BJ (cell line): ENCODE measurements around the gene AKIRIN2. TPM values are rescaled to one million over a fixed set of nuclear protein-coding genes. Genes with fewer than 3 reads are reported as not detected.

Experiments used
- CTCF ChIA-PET: fragments of 350-600 bp; formaldehyde crosslinking; extraction: SDS; loops from one replicate; lab custom pipeline; 2021; ENCODE audit warnings: antibody characterized with exemption, inconsistent platforms; lab: Yijun Ruan, JAX
- POLR2A ChIA-PET: fragments of 300-600 bp; sonication (Branson Sonifier 250); formaldehyde crosslinking; extraction: SDS; loops from one replicate; lab custom pipeline; 2021; ENCODE audit warnings: antibody characterized with exemption; lab: Charles Lee
- DNase-seq: peaks from one replicate; pipeline ENCODE4 v3.0.0-alpha.2; 2011; ENCODE audit warnings: low read depth
- H3K27me3 ChIP-seq: 2 replicates; pipeline ENCODE4 v1.6.0; 2011; ENCODE audit warnings: low read length; ENCODE audit not compliant: control insufficient read depth, insufficient read depth
- H3K36me3 ChIP-seq: 2 replicates; pipeline ENCODE4 v1.5.1; 2011; ENCODE audit warnings: low read length; ENCODE audit not compliant: control insufficient read depth, insufficient read depth
- H3K4me3 ChIP-seq: 2 replicates; pipeline ENCODE4 v1.5.1; 2011; ENCODE audit warnings: low read depth, mild to moderate bottlenecking, control low read depth, low read length
- CTCF ChIP-seq: IDR thresholded peaks from 2 replicates; pipeline ENCODE4 v1.5.1; 2011; ENCODE audit warnings: low read depth, mild to moderate bottlenecking, control low read depth, inconsistent platforms, low read length, moderate library complexity; ENCODE audit not compliant: insufficient read depth
- polyA plus RNA-seq: library from polyadenylated mRNA; depleted of rRNA; stranded (reverse); fragments of >200 nt; gene quantifications from 2 replicates; pipeline ENCODE4 v1.2.3, GENCODE V29; 2011; rRNA removed
- small RNA-seq: library from RNA; depleted of rRNA; stranded (forward); fragments of <200 nt; gene quantifications from one replicate; pipeline ENCODE3, GENCODE V24; 2012; ENCODE audit warnings: low replicate concordance, low read depth; ENCODE audit not compliant: insufficient read length

AKIRIN2 gene
- polyA plus RNA-seq, 1 experiment = 8.1 TPM

GRCh38 chr6:87628424-87628823 lies 73.6 kb downstream of the AKIRIN2 start:
- Histone ChIP-seq H3K4me3 (no peak overlapping the region), H3K36me3 (no peaks in the 10 kb centered on the region), H3K27me3 (no peaks in the 10 kb centered on the region)
- POLR2A ChIA-PET = no interaction called here
- TF ChIP-seq CTCF = no peak
- CTCF ChIA-PET = interaction anchor here (0.6 to 2.0 kb wide), 6 partner anchors 12 to 489 kb away, joined by 3 to 6 read pairs (median 3); no protein-coding TSS in a partner anchor
- DNase-seq = no peak

Small RNA genes lying within 50 kb of the gene (small RNA-seq; reads per million reads assigned to genes)
- not detected for gene RF01210

Other genes starting within 250 kb of the AKIRIN2 start
- 10.5 and 21.1 TPM in 2 replicates for gene SLC35A1, start 229.3 kb downstream of the AKIRIN2 start, polyA plus RNA-seq
- 12.4 and 25.5 TPM in 2 replicates for gene RARS2, start 112.2 kb downstream of the AKIRIN2 start, polyA plus RNA-seq
- 17.3 and 35.5 TPM in 2 replicates for gene ORC3, start 112.1 kb downstream of the AKIRIN2 start, polyA plus RNA-seq